ENCODE results near the gene SLC27A1.
"Not testable (repeated sequence)": the region's sequence is repeated elsewhere in the genome, so short reads cannot be mapped to it uniquely, and the experiment has no call there.

SLC27A1 gene

GRCh38 chr19:17510220-17510993 is 40.1 kb downstream of the SLC27A1 start:
- no peak for DNase-seq (ENCODE audit: low read depth in 2 of 2)

GRCh38 chr19:17511724-17512573 is 41.6 kb downstream of the SLC27A1 start:
- peak; percentile 66 to 74 for DNase-seq (ENCODE audit: low read depth in 2 of 2)

- DNase-seq (ENCODE audit: low read depth in 2 of 2), result no peak
Observed at GRCh38 chr19:17512574-17512939, 42.2 kb downstream of the SLC27A1 start.

GRCh38 chr19:17515408-17516149 is 45.3 kb downstream of the SLC27A1 start:
- DNase-seq (ENCODE audit: low read depth in 2 of 2), result no peak

GRCh38 chr19:17517898-17518297 is 47.6 kb downstream of the SLC27A1 start:
- DNase-seq (ENCODE audit: low read depth in 2 of 2), result no peak

- DNase-seq (ENCODE audit: low read depth in 2 of 2), result not testable (repeated sequence)
Observed at GRCh38 chr19:17518654-17519053, 48.3 kb downstream of the SLC27A1 start.

- no peak for DNase-seq (ENCODE audit: low read depth in 2 of 2)
Observed at GRCh38 chr19:17519967-17520366, 49.6 kb downstream of the SLC27A1 start.

GRCh38 chr19:17520865-17521264 is 50.5 kb downstream of the SLC27A1 start:
- no peak for DNase-seq (ENCODE audit: low read depth in 2 of 2)

- peak in 1 of 2 donors; percentile 40 for DNase-seq (ENCODE audit: low read depth in 2 of 2)
Observed at GRCh38 chr19:17522988-17523872, 52.9 kb downstream of the SLC27A1 start.

GRCh38 chr19:17524651-17525050 is 54.3 kb downstream of the SLC27A1 start:
- DNase-seq (ENCODE audit: low read depth in 2 of 2), result no peak

- no peak for DNase-seq (ENCODE audit: low read depth in 2 of 2)
Observed at GRCh38 chr19:17525141-17525540, 54.8 kb downstream of the SLC27A1 start.

GRCh38 chr19:17526922-17527321 is 56.6 kb downstream of the SLC27A1 start:
- no peak for DNase-seq (ENCODE audit: low read depth in 2 of 2)

- DNase-seq (ENCODE audit: low read depth in 2 of 2), result no peak
Observed at GRCh38 chr19:17527326-17527725, 57.0 kb downstream of the SLC27A1 start.

GRCh38 chr19:17528610-17529009 is 58.3 kb downstream of the SLC27A1 start:
- DNase-seq (ENCODE audit: low read depth in 2 of 2), result no peak

GRCh38 chr19:17529239-17530158 is 59.2 kb downstream of the SLC27A1 start:
- no peak for DNase-seq (ENCODE audit: low read depth in 2 of 2)

GRCh38 chr19:17530586-17530985 is 60.3 kb downstream of the SLC27A1 start:
- no peak for DNase-seq (ENCODE audit: low read depth in 2 of 2)

- no peak for DNase-seq (ENCODE audit: low read depth in 2 of 2)
Observed at GRCh38 chr19:17532116-17532515, 61.8 kb downstream of the SLC27A1 start.

GRCh38 chr19:17532557-17532956 is 62.2 kb downstream of the SLC27A1 start:
- DNase-seq (ENCODE audit: low read depth in 2 of 2), result no peak

GRCh38 chr19:17534767-17535166 is 64.4 kb downstream of the SLC27A1 start:
- DNase-seq (ENCODE audit: low read depth in 2 of 2), result no peak

GRCh38 chr19:17536955-17537354 is 66.6 kb downstream of the SLC27A1 start:
- no peak for DNase-seq (ENCODE audit: low read depth in 2 of 2)

All from activated CD4-positive, alpha-beta T cell treated with anti-CD3 and anti-CD28 coated beads for 24 hours (primary cell).